ENCODE results near the gene B3GAT2.
A peak's percentile ranks its signal among the peaks of the same experiment; 100 is the strongest.

The B3GAT2 gene

DNA sequence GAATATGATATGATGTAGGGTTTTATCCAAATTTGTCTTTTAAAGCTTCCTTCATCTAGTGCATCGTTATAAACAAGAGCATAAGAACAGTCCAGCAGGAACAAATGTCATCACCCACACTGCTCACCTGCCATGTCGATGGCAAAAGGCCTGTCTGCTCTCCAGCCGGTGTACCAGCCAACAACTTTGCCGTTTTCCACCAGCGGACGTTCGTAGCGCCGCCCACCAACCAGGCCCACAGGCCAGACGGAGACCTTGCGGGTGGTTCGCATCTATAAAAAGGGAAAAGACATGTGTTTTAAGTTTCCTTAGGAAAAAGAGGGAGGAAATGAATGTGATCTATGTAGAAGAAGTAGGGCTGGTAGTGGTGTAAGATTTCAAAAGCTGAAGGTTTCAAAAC, 62.9 kb downstream of the B3GAT2 start:
- no peak for DNase-seq

- DNase-seq = no peak
Measured at GRCh38 chr6:70889270-70889669, 67.6 kb downstream of the B3GAT2 start.

DNA sequence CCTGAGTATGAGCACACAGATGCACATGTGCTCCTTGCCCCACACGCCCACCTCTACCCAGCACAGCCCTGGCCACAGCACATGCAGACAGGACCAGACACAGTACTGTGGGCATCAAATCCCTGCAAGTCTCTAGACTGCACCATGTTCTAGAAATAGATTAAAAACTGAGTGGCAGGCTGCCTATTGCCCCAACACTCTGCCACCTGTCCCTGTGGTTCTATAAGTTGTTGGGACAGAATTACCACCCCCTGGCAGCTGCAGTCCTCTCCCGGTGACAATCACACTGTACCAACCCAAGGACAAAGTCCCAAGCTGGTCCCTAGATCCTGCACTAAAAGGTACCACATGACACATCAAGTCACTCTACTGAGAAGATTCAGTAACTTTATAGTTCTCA, 70.2 kb downstream of the B3GAT2 start:
- no peak for DNase-seq

GRCh38 chr6:70886071-70886470, 70.8 kb downstream of the B3GAT2 start:
- no peak for DNase-seq

DNA sequence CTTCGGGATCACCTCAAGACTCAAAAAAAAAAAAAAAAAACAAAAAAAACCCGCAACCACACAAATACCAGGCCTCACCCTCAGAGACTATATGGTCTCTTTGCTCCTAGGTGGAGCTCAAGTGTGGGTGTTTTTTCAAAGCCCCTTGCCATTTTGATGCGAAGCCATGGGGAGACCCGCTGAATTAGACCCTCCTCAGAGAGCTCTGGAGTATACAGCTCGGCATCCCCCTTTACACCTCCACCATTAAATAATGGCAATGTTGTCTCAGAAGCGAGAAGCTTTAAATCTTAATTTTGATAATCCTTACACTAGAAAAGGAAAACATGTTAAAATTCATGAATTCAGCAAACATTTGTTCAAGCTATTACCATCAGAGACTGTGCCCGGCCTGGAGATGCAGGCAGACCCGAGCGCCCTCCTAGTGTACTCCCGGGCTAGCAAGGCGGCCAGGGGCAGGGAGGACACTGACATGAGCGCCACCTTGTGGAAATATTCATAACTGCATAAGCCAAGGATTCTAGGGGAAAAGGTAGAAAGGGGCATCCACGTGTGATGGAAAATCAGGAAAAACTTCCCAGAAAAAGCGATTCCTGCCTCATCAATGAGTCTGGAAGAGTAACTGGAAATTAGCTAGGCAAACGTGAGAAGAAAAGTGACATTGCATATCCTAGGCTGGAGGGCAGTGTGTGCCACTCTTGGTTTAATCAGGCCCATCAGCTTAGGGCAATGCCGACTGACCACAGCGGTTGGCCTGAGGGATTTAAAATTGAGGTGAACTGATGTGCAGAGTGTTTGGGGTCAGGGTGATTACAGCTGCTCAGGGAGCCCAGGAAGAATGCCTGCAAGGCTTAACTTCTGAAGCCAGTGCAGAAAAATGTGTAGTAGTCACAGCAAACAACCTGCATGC, 72.5 kb downstream of the B3GAT2 start:
- peak; percentile 70 to 77 (median 76) for DNase-seq

GRCh38 chr6:70879496-70879895, 77.4 kb downstream of the B3GAT2 start:
- DNase-seq = no peak

- no peak for DNase-seq
Measured at GRCh38 chr6:70874181-70874913, 82.5 kb downstream of the B3GAT2 start.

DNA sequence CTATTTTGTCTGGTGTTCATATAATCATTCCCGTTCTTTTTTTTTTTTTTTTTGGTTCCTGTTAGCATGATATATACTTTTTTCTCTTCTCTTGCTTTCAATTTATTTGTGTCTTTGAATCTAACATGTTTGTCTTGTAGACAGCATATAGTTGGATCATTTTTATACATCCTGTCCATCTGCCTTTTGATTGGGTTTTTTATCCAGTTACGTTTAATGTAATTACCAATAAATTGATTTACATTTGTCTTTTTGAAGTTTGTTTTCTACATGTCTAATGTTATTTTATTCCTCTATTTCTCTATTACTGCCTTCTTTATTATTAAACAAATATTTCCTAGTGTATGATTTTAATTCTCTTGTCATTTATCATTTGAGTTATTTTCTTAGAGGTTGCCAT, 84.4 kb downstream of the B3GAT2 start:
- no peak for DNase-seq

DNA sequence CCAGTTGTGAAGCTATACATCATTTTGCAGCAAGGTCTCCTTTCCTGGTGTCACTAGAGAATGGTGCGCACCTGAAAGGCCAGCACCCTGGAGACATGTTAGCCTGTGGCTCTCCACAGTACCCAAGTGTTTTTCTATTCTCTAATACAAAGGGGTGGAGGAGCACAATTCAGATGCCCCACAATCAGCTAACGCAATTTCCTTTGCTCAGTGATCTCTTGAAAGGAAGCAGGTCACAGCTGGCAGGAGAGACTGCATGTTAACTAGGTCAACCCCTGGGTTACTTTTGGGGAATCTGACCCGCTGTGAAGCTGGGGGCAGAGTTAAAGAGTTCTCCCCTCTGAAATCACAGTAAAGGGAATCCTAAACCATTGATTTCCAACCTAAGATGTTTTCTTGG, 92.5 kb downstream of the B3GAT2 start:
- no peak for DNase-seq

DNA sequence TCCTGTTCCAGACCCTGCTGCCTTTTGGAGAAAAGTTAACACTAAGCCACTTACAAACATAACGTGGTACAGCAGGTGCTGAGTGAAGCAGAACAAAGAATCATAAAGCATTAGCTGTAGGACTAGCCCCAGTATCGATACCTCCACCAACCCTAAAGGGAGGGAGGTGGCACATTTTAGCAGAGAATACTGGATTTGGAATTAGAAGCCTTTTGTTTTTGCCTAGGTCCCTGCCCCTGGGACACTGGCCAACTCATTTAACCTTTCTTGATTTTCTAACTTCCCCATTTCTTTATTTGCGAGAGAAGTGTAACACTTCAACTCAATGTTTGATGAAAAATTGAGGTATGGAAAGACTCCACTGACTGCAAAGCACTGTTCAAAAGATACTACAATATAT, 93.5 kb downstream of the B3GAT2 start:
- DNase-seq = no peak

DNA sequence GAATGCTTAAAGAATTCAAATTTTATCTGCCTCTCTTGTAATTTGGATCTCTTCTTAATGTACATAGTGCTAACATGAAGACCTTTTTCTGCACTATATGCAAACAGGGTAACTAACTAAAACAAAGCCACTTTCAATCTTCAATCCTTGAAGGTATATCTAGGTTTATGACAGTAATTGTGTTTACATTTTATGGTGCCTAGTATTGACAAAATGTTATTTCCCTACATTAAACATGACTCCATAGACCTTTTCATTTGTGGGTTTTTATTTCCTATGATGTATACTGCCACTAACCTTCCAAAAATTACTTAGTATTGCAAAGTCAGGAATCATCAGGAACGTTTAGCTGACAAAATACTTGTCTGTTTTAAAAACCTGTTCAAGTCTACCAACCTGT, 95.9 kb downstream of the B3GAT2 start:
- no peak for DNase-seq

- DNase-seq = no peak
Measured at GRCh38 chr6:70860045-70860444, 96.8 kb downstream of the B3GAT2 start.

DNA sequence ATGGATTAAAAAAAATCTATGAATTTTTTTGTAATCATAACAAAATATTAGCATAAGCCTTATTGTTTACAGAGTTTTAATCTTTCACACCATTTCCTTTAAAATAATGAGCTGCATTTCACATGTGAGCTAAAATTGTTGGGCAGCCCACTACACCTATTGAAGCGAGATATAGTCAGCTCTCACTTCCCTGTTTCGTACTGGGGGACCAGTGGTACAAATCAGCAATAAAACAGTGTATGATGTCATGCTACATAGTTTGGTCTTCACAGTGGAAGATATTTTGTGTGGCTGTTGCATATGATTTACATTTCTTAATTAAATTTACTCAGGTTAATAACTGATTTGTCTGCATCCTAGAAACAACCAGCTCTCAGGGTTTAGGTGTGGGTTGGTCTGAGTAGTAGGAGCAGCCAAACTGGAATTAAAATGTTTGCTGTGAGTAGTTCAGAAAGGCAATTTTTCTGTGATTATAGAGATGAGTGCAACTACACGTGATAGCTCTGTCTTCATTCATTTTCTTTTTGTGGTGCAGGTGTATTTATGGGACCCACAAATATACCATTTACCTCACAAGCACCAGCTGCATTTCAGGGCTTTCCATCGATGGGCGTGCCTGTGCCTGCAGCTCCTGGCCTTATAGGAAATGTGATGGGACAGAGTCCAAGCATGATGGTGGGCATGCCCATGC, 99.3 kb downstream of the B3GAT2 start:
- no peak for DNase-seq

DNA sequence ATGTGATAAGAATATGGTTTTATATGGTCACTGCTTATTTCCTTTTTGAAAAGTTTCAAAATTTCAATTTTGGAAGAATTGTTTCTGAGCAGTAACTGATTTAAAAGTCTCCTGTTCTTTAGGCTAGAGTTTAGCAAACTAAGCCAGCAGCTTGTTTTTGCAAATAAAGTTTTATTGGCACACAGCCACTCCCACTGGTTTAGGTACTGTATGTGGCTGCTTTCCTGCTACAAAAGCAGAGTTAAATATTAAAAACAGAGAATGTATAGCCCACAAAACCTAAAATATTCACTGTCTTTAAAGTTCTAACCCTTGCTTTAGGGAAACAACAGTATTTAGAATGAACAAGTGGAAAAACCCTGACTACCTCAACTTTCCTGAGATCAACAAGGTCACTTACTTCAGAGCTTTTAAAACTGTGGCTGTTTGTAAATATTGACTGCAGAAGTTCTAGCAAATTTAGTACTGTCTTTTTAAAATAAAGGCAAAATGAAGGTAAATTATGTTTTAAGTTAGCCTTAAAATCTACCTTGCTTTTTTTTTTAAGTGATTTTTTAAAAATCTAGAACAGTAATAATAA, 104.1 kb downstream of the B3GAT2 start:
- DNase-seq = no peak

DNA sequence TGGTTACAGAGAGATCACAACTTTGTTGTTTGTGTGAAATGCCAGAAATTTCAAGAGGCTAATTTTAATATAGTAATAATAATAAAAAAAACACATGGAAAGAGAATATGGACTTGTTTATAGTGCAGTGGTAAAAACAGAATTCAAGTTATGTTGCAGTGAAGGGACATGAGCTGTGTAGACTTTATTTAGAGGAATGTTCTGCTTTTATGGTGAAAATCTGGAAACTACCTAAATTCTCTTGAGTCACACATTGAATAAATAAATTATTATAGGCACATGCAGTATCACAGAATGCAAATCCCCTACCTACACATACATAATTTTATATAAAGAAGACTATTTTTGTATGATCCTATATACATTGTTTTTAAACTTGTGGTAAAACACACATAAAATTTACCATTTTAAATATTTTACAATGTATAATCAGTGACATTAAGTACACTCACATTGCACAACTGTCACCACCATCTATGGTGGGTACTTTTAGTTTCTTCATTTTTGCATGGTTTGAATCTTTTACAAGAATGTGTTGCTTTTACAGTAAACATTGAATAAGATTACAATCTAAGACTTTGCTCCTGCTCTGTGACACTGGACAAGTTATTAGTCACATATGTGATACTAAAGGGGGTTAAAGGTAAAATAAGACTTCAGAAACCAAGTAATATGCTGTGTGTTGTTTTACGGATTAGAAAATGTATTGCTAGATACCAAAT, 107.4 kb downstream of the B3GAT2 start:
- peak; percentile 26 to 75 (median 74) for DNase-seq

GRCh38 chr6:70847106-70848084, 109.5 kb downstream of the B3GAT2 start:
- DNase-seq = no peak

- no peak for DNase-seq
Measured at GRCh38 chr6:70846207-70846835, 110.5 kb downstream of the B3GAT2 start.

DNA sequence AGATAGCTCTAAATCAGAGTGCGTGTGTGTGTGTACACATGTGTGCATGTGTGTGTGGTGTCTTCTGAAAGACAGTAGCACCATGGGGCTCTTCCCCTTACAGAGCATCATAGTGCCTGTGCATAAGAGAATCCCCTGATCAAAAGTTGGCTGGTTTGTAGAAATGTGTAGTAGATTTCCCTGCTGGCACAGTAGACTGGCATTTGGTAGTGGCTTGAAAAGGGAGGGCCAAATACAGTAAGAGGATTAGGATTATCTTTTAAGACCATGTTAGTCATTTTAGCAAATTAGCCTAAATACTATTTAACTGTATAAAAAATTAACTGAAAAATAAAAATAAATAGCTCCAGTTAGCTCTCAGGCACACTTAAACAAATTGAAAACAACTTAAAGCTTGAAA, 112.6 kb downstream of the B3GAT2 start:
- DNase-seq = no peak

DNA sequence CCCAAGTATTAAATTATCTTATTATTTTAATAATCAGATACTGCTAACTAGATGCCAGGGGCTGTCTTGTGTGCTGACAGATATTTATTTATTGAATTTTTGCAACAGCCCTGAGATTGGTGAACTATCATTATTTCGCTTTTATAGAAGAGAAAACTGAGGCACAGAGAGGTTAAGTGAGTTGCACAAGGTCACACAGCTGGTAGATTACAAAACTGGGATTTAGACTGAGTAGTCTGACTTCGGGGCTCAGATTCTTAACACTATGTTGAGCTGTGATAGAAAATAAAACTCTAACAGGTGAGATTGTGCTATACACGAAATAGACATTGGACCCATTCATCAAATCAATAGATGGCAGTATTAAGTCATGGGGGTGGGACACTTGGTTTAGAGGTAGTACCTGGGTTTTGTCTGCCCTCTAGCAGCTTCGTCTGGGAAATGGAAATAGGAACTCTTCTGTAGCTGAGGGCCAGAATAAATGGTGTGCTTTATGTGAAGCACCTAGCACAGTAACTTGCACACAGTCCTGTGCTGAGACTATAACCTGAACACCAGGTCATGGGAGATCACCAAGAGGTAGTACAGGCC, 113.4 kb downstream of the B3GAT2 start:
- DNase-seq = no peak

GRCh38 chr6:70842541-70842940, 114.3 kb downstream of the B3GAT2 start:
- DNase-seq = no peak
